Ramos (cell line): ENCODE data around the gene CATSPER2.
"Not testable (repeated sequence)": the region's sequence is repeated elsewhere in the genome, so short reads cannot be mapped to it uniquely, and the experiment has no call there.

ENCODE experiments used
- in situ Hi-C: fragments of 300-500 bp; cut with MboI; formaldehyde crosslinking; loops from one replicate; pipeline ENCODE4 v1.14.3; 2022; ENCODE audit warnings: low sequenced_read_pairs; ENCODE audit not compliant: unreplicated experiment

CATSPER2 gene

GRCh38 chr15:43648649-43649429 is at the start of gene CATSPER2:
TSS of gene CATSPER2 (minus strand) at chr15:43648844. CDS start at chr15:43648061, 783 bp downstream.
- in situ Hi-C loops, result no loop called here

GRCh38 chr15:43693148-43694022 is 44.7 kb upstream of the CATSPER2 start, which contains the start of gene CKMT1A:
TSS of gene CKMT1A (plus strand) at chr15:43693859. CDS start at chr15:43694051, 192 bp downstream.
- in situ Hi-C loops, result not testable (repeated sequence)

GRCh38 chr15:43692679-43693078 is 44.0 kb upstream of the CATSPER2 start:
- in situ Hi-C loops, result not testable (repeated sequence)

- in situ Hi-C loops, result not testable (repeated sequence)
Measured at GRCh38 chr15:43689604-43690301, 41.1 kb upstream of the CATSPER2 start.

- in situ Hi-C loops, result not testable (repeated sequence)
Measured at GRCh38 chr15:43674175-43674574, 25.5 kb upstream of the CATSPER2 start.

- in situ Hi-C loops, result not testable (repeated sequence)
Measured at GRCh38 chr15:43666177-43666576, 17.5 kb upstream of the CATSPER2 start.

- in situ Hi-C loops, result not testable (repeated sequence)
Measured at GRCh38 chr15:43663333-43663732, 14.7 kb upstream of the CATSPER2 start.

- in situ Hi-C loops, result not testable (repeated sequence)
Measured at GRCh38 chr15:43662293-43662692, 13.6 kb upstream of the CATSPER2 start.

GRCh38 chr15:43659727-43660126 is 11.1 kb upstream of the CATSPER2 start:
- in situ Hi-C loops, result not testable (repeated sequence)

- in situ Hi-C loops, result not testable (repeated sequence)
Measured at GRCh38 chr15:43649430-43649926, 834 bp upstream of the CATSPER2 start.

- in situ Hi-C loops, result not testable (repeated sequence)
Measured at GRCh38 chr15:43638464-43639204, 10.0 kb downstream of the CATSPER2 start.

- in situ Hi-C loops, result not testable (repeated sequence)
Measured at GRCh38 chr15:43626937-43627336, 21.7 kb downstream of the CATSPER2 start.

GRCh38 chr15:43625106-43625505 is 23.5 kb downstream of the CATSPER2 start:
- in situ Hi-C loops, result no loop called here

- in situ Hi-C loops, result not testable (repeated sequence)
Measured at GRCh38 chr15:43622068-43622799, 26.4 kb downstream of the CATSPER2 start.

- in situ Hi-C loops, result not testable (repeated sequence)
Measured at GRCh38 chr15:43618700-43619099, 29.9 kb downstream of the CATSPER2 start, which contains the start of gene STRC. TSS of gene STRC (minus strand) at chr15:43618800. CDS start at chr15:43618722, 78 bp downstream.

- in situ Hi-C loops, result not testable (repeated sequence)
Measured at GRCh38 chr15:43617750-43618149, 30.9 kb downstream of the CATSPER2 start.

- in situ Hi-C loops, result not testable (repeated sequence)
Measured at GRCh38 chr15:43602233-43602632, 46.4 kb downstream of the CATSPER2 start.

- in situ Hi-C loops, result not testable (repeated sequence)
Measured at GRCh38 chr15:43600200-43600599, 48.4 kb downstream of the CATSPER2 start.

GRCh38 chr15:43599131-43599530 is 49.5 kb downstream of the CATSPER2 start:
- in situ Hi-C loops, result not testable (repeated sequence)
